HL-60 (cell line): ENCODE data around the gene SELENOI.

Experiments
- CTCF ChIP-seq: IDR thresholded peaks from one replicate; pipeline ENCODE4 v1.5.1; 2011; ENCODE audit warnings: low read length, control low read depth, inconsistent platforms; ENCODE audit not compliant: insufficient read depth
- POLR2AphosphoS5 ChIP-seq: IDR thresholded peaks from 2 replicates; pipeline ENCODE4 v1.6.1; 2012; ENCODE audit warnings: low read depth
- SPI1 ChIP-seq: IDR thresholded peaks from 2 replicates; pipeline ENCODE4 v1.6.1; 2012; ENCODE audit warnings: low read depth, mild to moderate bottlenecking, borderline replicate concordance

- TF ChIP-seq CTCF (no peak), SPI1 (no peak), POLR2AphosphoS5 (no peak)
Observed at GRCh38 chr2:26382564-26382963, 36.6 kb downstream of the SELENOI start.
